A673 (cell line): ENCODE data around the gene MFNG.

Source experiments
- EZH2 ChIP-seq: fragments of 200-600 bp; sonication (generic); IDR thresholded peaks from 2 replicates; pipeline ENCODE4 v1.6.1; 2017; ENCODE audit warnings: borderline replicate concordance, low read depth, mild to moderate bottlenecking, mixed read lengths, antibody characterized with exemption, low read length; ENCODE audit not compliant: poor library complexity, severe bottlenecking
- TF ChIP-seq, protein P1 (sequence below): fragments of 300-800, 200-600 bp; sonication (generic); conservative IDR thresholded peaks from 2 replicates; pipeline ENCODE4 v1.5.1; 2017; ENCODE audit warnings: low read depth, mild to moderate bottlenecking, antibody characterized with exemption, low read length, moderate library complexity, mixed read lengths

GRCh38 chr22:37489983-37490382 lies 3.8 kb upstream of the MFNG start:
- TF ChIP-seq, protein P1, sequence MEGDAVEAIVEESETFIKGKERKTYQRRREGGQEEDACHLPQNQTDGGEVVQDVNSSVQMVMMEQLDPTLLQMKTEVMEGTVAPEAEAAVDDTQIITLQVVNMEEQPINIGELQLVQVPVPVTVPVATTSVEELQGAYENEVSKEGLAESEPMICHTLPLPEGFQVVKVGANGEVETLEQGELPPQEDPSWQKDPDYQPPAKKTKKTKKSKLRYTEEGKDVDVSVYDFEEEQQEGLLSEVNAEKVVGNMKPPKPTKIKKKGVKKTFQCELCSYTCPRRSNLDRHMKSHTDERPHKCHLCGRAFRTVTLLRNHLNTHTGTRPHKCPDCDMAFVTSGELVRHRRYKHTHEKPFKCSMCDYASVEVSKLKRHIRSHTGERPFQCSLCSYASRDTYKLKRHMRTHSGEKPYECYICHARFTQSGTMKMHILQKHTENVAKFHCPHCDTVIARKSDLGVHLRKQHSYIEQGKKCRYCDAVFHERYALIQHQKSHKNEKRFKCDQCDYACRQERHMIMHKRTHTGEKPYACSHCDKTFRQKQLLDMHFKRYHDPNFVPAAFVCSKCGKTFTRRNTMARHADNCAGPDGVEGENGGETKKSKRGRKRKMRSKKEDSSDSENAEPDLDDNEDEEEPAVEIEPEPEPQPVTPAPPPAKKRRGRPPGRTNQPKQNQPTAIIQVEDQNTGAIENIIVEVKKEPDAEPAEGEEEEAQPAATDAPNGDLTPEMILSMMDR: no peak
- no peak for TF ChIP-seq EZH2
